Subcutaneous adipose tissue (tissue), 4 donors: ENCODE data around the gene ZNF568. TPM values are rescaled to one million over a fixed set of nuclear protein-coding genes. Genes with fewer than 3 reads are reported as not detected.

ENCODE experiments used
- CTCF ChIP-seq: fragments of 450-650 bp; IDR thresholded peaks from one replicate; pipeline ENCODE4 v1.5.1; 2016; ENCODE audit warnings: low read depth, mild to moderate bottlenecking, control low read depth, antibody characterized with exemption, moderate library complexity
- total RNA-seq, 4 donors: library from RNA; depleted of rRNA; stranded (reverse); fragments of >200 nt; gene quantifications; one replicate each; pipeline ENCODE4 v1.1.0, GENCODE V29; 2016

Gene ZNF568
- total RNA-seq, 4 donors from 2014 or later: 6.1 to 13.8 (median 8.7) TPM

GRCh38 chr19:36973021-36973843, 57.1 kb downstream of the ZNF568 start:
- TF ChIP-seq CTCF: no peak

DNA sequence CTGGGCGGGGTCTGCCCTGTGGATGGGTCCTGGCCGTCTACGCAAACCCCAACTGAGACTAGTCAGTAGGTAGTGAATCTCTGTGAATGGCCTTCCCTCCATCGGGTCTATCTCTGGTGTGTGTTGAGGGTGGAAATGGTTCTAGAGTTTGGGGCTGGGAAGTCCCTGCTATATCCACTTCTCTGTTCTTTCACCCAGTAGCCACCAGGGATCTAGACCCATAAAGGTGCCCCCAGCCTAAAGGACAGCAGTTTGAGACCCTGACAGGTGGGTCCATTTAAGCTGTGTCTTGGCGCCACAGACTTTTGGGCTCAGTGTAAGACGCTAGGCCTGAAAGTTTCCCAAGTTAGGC, 57.7 kb downstream of the ZNF568 start:
- TF ChIP-seq CTCF: no peak

- TF ChIP-seq CTCF: no peak
Measured at GRCh38 chr19:36986131-36986530, 70.0 kb downstream of the ZNF568 start.

DNA sequence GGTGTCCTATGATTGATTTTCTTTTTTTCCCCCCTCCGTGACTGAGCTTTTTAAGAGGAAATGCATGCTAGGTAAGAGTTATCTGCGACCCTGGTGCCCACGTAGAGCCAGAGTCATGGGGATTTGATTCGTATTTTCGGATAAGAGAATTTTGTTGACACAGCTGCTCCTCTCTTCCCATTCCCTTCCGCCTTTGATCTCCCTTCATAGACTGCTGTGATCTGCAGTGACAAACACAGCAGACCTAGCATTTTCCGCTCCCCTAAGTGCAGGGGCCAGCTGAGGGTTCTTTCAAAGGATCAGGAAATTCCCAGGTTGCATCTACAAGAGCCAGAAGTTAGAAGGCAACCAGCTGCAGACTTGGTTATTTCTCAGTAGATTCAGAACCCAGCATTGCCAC, 70.5 kb downstream of the ZNF568 start:
- no peak for TF ChIP-seq CTCF

- no peak for TF ChIP-seq CTCF
Measured at GRCh38 chr19:36987091-36987490, 71.0 kb downstream of the ZNF568 start.

DNA sequence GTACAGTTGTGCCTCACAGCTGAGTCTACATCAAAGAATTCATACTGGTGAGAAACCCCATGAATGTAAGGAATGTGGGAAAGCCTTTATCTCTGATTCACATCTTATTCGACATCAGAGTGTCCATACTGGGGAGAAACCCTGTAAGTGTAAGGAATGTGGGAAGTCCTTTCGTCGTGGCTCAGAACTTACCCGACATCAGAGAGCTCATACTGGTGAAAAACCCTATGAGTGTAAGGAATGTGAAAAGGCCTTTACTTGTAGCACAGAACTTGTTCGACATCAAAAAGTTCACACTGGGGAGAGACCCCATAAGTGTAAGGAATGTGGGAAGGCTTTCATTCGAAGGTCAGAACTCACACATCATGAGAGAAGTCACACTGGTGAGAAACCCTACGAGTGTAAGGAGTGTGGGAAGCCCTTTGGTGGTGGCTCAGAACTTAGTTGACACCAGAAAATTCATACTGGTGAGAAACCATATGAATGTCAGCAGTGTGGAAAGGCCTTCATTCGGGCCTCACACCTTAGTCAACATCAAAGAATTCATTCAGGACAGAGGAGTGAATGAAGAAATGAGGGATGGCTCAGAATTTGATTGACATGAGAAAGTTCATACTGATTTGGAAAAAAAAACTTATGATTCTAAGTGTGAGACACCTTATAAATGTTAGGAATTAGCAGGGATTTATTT, 81.2 kb downstream of the ZNF568 start:
- no peak for TF ChIP-seq CTCF

DNA sequence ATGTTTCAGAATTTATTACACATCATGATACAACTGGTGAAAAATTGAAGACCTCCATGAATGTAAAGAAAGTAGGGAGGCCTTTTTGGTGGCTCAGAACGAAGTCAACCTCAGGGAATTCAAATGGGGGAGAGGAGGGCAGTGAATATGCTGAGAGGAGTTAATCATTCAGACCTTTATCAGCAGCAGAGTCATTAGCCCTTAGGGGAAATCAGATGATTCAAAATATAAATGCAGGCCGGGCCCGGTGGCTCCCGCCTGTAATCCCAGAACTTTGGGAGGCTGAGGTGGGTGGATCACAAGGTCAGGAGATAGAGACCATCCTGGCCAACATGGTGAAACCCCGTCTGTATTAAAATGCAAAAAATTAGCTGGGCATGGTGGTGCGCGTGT, 81.7 kb downstream of the ZNF568 start:
- no peak for TF ChIP-seq CTCF
